Liver (tissue), 9 donors: Measurements from ENCODE around the gene CCN2. TPM values are rescaled to one million over a fixed set of nuclear protein-coding genes. Genes with fewer than 3 reads are reported as not detected.

Experiments used
- DNase-seq: peaks from one replicate; pipeline ENCODE4 v3.0.0-alpha.2; 2017; ENCODE audit warnings: low spot score
- H3K27ac ChIP-seq, 2 donors: one replicate each; pipeline ENCODE4 v1.7.0; 2013; ENCODE audit warnings: inconsistent platforms in 2 of 2, low read length in 2 of 2, control low read depth in 1 of 2, low read depth in 1 of 2, mild to moderate bottlenecking in 1 of 2
- H3K27me3 ChIP-seq, 4 donors: one replicate each; pipeline versions ENCODE4 v1.6.1 to v1.7.0; 2013; ENCODE audit warnings: low read length in 3 of 4, inconsistent platforms in 1 of 4, mild to moderate bottlenecking in 1 of 4, moderate library complexity in 1 of 4; ENCODE audit not compliant: control insufficient read depth in 4 of 4, insufficient read depth in 4 of 4
- H3K36me3 ChIP-seq, 4 donors: one replicate each; pipeline versions ENCODE4 v1.6.1 to v1.7.0; 2013; ENCODE audit warnings: low read length in 3 of 4, mild to moderate bottlenecking in 3 of 4, low read depth in 1 of 4, moderate library complexity in 1 of 4; ENCODE audit not compliant: control insufficient read depth in 4 of 4, insufficient read depth in 3 of 4
- H3K4me1 ChIP-seq, 4 donors: one replicate each; pipeline versions ENCODE4 v1.6.1 to v1.7.0; 2013; ENCODE audit warnings: low read length in 3 of 4, mild to moderate bottlenecking in 3 of 4, moderate library complexity in 1 of 4; ENCODE audit not compliant: control insufficient read depth in 4 of 4, insufficient read depth in 4 of 4
- H3K4me3 ChIP-seq, 3 donors: one replicate each; pipeline versions ENCODE4 v1.6.1 to v1.7.0; 2013; ENCODE audit warnings: low read length in 3 of 3, control low read depth in 1 of 3, low read depth in 1 of 3, mild to moderate bottlenecking in 1 of 3
- H3K9ac ChIP-seq, 2 donors: one replicate each; pipeline ENCODE4 v1.7.0; 2013; ENCODE audit warnings: low read length in 2 of 2, mild to moderate bottlenecking in 2 of 2, moderate library complexity in 2 of 2, control low read depth in 1 of 2, low read depth in 1 of 2
- H3K9me3 ChIP-seq, 4 donors: one replicate each; pipeline versions ENCODE4 v1.6.1 to v1.7.0; 2013; ENCODE audit warnings: low read length in 3 of 4; ENCODE audit not compliant: control insufficient read depth in 4 of 4
- EGR1 ChIP-seq, 2 donors: IDR thresholded peaks; 2 replicates each; pipeline ENCODE4 v1.6.1; 2016 to 2018; ENCODE audit warnings: antibody characterized with exemption in 2 of 2, low read depth in 2 of 2
- FOXA1 ChIP-seq: IDR thresholded peaks from 2 replicates; pipeline ENCODE4 v1.6.1; 2016; ENCODE audit warnings: antibody characterized with exemption
- FOXA2 ChIP-seq: IDR thresholded peaks from 2 replicates; pipeline ENCODE4 v1.6.1; 2016; ENCODE audit warnings: antibody characterized with exemption
- GABPA ChIP-seq, 2 donors: IDR thresholded peaks in 1 of 2; conservative IDR thresholded peaks in 1 of 2; 2 replicates each; pipeline ENCODE4 v1.6.1; 2016; ENCODE audit warnings: antibody characterized with exemption in 2 of 2, mild to moderate bottlenecking in 1 of 2, moderate library complexity in 1 of 2
- HNF4A ChIP-seq, 2 donors: conservative IDR thresholded peaks; 2 replicates each; pipeline ENCODE4 v1.6.1; 2016; ENCODE audit warnings: antibody characterized with exemption in 2 of 2, mild to moderate bottlenecking in 2 of 2
- HNF4G ChIP-seq: IDR thresholded peaks from 2 replicates; pipeline ENCODE4 v1.6.1; 2016; ENCODE audit warnings: antibody characterized with exemption
- RAD21 ChIP-seq, 2 donors: IDR thresholded peaks; 2 replicates each; pipeline ENCODE4 v1.6.1; 2016; ENCODE audit warnings: antibody characterized with exemption in 2 of 2, mild to moderate bottlenecking in 2 of 2
- REST ChIP-seq: IDR thresholded peaks from 2 replicates; pipeline ENCODE4 v1.6.1; 2016; ENCODE audit warnings: antibody characterized with exemption, mild to moderate bottlenecking
- RXRA ChIP-seq, 2 donors: IDR thresholded peaks; 2 replicates each; pipeline ENCODE4 v1.6.1; 2017 to 2018; ENCODE audit warnings: antibody characterized with exemption in 2 of 2, mild to moderate bottlenecking in 1 of 2
- WGBS: extraction: QIAGEN DNeasy Blood & Tissue Kit; methylation state at CpG from one replicate; pipeline ENCODE4 v1.1.7; 2013; 5-methylcytosine and 5-hydroxymethylcytosine counted together
- polyA plus RNA-seq, 2 donors: library from polyadenylated mRNA; stranded (reverse) in 1 of 2; unstranded in 1 of 2; fragments of 200-250 nt in 1 of 2; fragments of >200 nt in 1 of 2; fragmentation: Nextera tagmentation in 1 of 2; extraction: Ambion mirVana in 1 of 2; gene quantifications; one replicate each; pipeline versions ENCODE4 v1.2.1 to v1.2.3, GENCODE V29; 2013 to 2015
- total RNA-seq, 2 donors: library from RNA; depleted of rRNA; stranded (reverse); fragments of >200 nt; gene quantifications; one replicate each; pipeline ENCODE4 v1.2.3, GENCODE V29; 2014
- TF ChIP-seq, protein P1 (sequence below): IDR thresholded peaks from 2 replicates; pipeline ENCODE4 v1.6.1; 2016; ENCODE audit warnings: antibody characterized with exemption
- TF ChIP-seq, protein P2 (sequence below): IDR thresholded peaks from 2 replicates; pipeline ENCODE4 v1.6.1; 2016; ENCODE audit warnings: antibody characterized with exemption
- TF ChIP-seq, protein P3 (sequence below): fragments of 150-350 bp; IDR thresholded peaks from 2 replicates; pipeline ENCODE4 v1.5.1; 2017; ENCODE audit warnings: improper control_type of control experiment, low read depth, low read length; ENCODE audit not compliant: missing input control
- donor health status: healthy.
- donor health status: healthy.
- donor health status: healthy.
- donor health status: healthy.
- donor health status: healthy.

Gene CCN2
- total and polyA plus RNA-seq, 4 donors: 7.3 to 26.9 (median 19.5) TPM

GRCh38 chr6:131999545-132000146, 48.5 kb upstream of the CCN2 start:
- Histone ChIP-seq H3K4me3 (no peak overlapping the region), H3K36me3 (no peaks in the 10 kb centered on the region), H3K27me3 (no peaks in the 10 kb centered on the region), H3K4me1 (no peaks in the 10 kb centered on the region), H3K9me3 (peaks cover 0 to 3% (median 0%) of the 10 kb centered on the region in 4 donors), H3K9ac (no peak overlapping the region), H3K27ac (no peak overlapping the region)
- 78% methylated on average over 4 of the region's 4 CpGs for WGBS
- no peak for TF ChIP-seq RXRA (IDR thresholded peaks at IDR 0.05)
- TF ChIP-seq, protein P1, sequence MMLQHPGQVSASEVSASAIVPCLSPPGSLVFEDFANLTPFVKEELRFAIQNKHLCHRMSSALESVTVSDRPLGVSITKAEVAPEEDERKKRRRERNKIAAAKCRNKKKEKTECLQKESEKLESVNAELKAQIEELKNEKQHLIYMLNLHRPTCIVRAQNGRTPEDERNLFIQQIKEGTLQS: no peak
- TF ChIP-seq REST: no peak
- DNase-seq: no peak

- Histone ChIP-seq H3K9ac (no peak overlapping the region), H3K9me3 (no peaks in the 10 kb centered on the region), H3K4me1 (no peaks in the 10 kb centered on the region), H3K27me3 (no peaks in the 10 kb centered on the region), H3K4me3 (no peak overlapping the region), H3K27ac (no peak overlapping the region), H3K36me3 (no peaks in the 10 kb centered on the region)
- WGBS: 90% methylated on average over 9 of the region's 9 CpGs
- DNase-seq: no peak
- TF ChIP-seq, protein P2, sequence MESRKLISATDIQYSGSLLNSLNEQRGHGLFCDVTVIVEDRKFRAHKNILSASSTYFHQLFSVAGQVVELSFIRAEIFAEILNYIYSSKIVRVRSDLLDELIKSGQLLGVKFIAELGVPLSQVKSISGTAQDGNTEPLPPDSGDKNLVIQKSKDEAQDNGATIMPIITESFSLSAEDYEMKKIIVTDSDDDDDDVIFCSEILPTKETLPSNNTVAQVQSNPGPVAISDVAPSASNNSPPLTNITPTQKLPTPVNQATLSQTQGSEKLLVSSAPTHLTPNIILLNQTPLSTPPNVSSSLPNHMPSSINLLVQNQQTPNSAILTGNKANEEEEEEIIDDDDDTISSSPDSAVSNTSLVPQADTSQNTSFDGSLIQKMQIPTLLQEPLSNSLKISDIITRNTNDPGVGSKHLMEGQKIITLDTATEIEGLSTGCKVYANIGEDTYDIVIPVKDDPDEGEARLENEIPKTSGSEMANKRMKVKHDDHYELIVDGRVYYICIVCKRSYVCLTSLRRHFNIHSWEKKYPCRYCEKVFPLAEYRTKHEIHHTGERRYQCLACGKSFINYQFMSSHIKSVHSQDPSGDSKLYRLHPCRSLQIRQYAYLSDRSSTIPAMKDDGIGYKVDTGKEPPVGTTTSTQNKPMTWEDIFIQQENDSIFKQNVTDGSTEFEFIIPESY: no peak
- TF ChIP-seq FOXA2 (no peak), RAD21 (IDR thresholded peaks at IDR 0.05) (no peak), FOXA1 (no peak), HNF4G (no peak)
These were observed 47.2 kb upstream of the CCN2 start for GRCh38 chr6:131998255-131998982.

- WGBS: 78% methylated on average over 7 of the region's 7 CpGs
- TF ChIP-seq EGR1 (IDR thresholded peaks at IDR 0.05; ENCODE audit: low read depth in 2 of 2) (no peak), GABPA (IDR thresholded peaks at IDR 0.05 in 1 of 2, conservative IDR thresholded peaks at IDR 0.05 in 1 of 2) (no peak), HNF4A (conservative IDR thresholded peaks at IDR 0.05) (peak; percentile 25 to 28)
- TF ChIP-seq, protein P3, sequence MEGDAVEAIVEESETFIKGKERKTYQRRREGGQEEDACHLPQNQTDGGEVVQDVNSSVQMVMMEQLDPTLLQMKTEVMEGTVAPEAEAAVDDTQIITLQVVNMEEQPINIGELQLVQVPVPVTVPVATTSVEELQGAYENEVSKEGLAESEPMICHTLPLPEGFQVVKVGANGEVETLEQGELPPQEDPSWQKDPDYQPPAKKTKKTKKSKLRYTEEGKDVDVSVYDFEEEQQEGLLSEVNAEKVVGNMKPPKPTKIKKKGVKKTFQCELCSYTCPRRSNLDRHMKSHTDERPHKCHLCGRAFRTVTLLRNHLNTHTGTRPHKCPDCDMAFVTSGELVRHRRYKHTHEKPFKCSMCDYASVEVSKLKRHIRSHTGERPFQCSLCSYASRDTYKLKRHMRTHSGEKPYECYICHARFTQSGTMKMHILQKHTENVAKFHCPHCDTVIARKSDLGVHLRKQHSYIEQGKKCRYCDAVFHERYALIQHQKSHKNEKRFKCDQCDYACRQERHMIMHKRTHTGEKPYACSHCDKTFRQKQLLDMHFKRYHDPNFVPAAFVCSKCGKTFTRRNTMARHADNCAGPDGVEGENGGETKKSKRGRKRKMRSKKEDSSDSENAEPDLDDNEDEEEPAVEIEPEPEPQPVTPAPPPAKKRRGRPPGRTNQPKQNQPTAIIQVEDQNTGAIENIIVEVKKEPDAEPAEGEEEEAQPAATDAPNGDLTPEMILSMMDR: no peak
- Histone ChIP-seq H3K36me3 (no peaks in the 10 kb centered on the region), H3K27ac (no peak overlapping the region), H3K4me1 (no peaks in the 10 kb centered on the region), H3K9me3 (no peaks in the 10 kb centered on the region), H3K27me3 (no peaks in the 10 kb centered on the region), H3K9ac (no peak overlapping the region), H3K4me3 (no peak overlapping the region)
- DNase-seq: no peak
These were observed 46.4 kb upstream of the CCN2 start for GRCh38 chr6:131997429-131998153.
